ENCODE results near the gene STAG1.

DNA sequence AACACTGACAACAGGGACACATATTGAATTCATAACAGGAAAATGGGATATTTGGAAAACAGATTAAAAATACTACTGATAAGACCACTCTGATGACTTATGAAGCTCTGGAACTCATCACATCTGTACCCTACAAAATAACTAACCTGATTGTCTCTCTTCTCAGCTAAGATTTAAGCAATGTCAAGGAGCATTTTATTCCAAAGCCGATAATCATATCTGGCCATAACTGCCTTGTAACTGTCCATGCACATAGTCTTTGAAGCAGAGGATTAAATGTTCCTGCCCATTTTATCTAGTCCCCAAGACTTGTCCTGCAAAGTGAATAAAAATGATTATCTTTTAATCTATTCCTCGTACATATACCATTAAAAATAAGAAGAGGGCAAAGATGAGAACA is 234.1 kb downstream of the STAG1 start:
- TF ChIP-seq EZH2 (IDR thresholded peaks at IDR 0.05; ENCODE audit: borderline replicate concordance, low read depth, low read length) = no peak
- TF ChIP-seq ELK1 (CRISPR knock-in tag; IDR thresholded peaks at IDR 0.05) = no peak
- TF ChIP-seq GATA2 (CRISPR knock-in tag; IDR thresholded peaks at IDR 0.05) = no peak
- no peak for TF ChIP-seq CBFA2T2 (conservative IDR thresholded peaks at IDR 0.05)

Data from K562 (cell line).